ENCODE data around the gene HPD.
A peak's percentile ranks its signal among the peaks of the same experiment; 100 is the strongest.
"Not testable (repeated sequence)": the region's sequence is repeated elsewhere in the genome, so short reads cannot be mapped to it uniquely, and the experiment has no call there.

HPD gene

DNA sequence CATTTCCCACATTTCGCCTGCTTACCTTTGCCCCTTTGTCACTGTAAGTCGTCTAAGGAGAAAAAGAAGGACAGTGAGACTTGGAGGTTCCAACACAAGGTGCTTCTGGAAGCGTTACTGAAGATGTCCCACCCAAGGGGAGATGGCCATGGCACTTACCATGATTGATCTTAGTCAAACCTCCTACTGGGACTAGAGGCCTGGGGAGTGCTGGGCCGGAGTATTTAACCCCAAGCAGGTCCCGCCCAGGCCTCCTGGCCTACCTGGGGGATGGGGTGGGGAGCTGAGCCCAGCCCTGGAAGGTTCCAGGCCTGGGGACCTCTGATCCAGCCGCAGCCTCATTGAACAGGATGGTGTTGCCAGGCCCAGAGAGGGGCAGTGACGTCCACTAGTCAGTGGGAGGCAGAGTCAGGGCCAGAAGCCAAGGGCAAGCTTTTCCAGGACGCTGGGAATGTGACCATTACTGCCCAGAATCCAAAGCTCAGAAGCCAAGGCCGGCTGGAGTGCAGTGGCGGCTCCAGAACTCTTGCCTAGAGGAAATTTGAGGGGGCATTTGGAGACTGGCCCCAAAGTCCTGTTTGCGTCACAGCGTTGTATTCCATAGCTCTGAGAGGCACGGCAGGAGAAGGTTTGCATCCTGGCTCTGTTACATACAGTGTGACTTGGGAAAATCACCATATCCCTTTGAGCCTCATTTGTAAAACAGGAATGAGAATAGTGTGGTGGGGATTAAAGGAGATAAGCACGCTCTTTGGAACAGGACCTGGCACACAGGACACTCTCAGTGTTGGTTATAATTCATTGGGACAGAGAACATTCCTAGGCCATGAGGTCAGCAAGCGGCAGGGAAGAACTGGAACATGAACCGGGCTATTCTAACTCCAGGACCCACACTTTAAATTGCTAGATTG lies at the start of gene HPD:
TSS of gene HPD (minus strand) at position 198 of the 911 bp plus-strand sequence. CDS start at position 162, 36 bp downstream.
- no peak for DNase-seq

DNA sequence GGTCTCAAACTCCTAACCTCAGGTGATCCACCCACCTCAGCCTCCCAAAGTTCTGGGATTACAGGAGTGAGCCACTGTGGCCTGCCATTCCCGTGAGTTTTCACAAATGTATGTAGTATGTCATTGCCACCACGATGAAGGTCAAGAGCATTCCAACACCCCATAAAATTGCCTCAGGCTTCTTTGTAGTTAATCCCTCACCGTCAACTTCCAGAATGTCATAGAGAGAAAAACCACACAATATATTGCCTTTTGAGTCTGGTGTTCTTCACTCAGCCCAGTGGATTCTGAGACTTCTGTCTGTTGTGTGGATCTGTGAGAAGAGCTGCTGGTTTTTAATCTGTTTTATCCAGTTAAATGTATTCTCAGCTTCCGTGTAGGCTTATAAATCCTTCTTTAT lies 47.1 kb upstream of the HPD start:
- DNase-seq = no peak

DNA sequence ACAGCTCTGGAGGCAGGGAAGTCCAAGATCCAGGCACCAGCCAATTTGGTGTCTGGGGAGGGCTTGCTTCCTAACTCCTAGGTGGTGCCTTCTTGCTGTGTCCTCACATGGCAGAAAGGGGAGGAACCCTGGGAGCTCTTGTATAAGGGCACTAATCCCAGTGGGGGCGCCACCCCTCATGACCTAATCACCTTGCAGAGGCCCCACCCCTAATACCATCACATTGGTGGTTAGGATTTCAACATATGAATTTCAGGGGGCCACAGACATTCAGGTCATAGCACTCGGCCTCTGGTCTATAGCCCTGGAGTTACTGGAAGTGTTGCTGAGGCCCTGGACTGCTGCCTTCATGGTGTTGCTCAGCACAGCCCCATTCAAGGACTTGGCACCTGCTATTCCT lies 44.5 kb upstream of the HPD start:
- DNase-seq = no peak

DNA sequence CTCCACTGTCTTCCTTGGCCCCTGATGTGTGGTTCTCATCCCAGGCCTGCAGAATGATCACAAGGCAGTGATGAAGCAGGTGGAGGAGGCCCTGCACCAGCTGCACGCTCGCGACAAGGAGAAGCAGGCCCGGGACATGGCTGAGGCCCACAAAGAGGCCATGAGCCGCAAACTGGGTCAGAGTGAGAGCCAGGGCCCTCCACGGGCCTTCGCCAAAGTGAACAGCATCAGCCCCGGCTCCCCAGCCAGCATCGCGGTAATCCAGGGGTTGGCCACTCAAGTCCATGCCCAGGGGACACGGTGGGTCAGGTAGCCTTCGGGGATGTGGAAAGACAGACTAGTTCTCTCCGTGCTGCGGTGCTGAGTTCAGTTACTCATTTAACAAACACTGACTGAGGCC lies 40.9 kb upstream of the HPD start:
- no peak for DNase-seq

DNA sequence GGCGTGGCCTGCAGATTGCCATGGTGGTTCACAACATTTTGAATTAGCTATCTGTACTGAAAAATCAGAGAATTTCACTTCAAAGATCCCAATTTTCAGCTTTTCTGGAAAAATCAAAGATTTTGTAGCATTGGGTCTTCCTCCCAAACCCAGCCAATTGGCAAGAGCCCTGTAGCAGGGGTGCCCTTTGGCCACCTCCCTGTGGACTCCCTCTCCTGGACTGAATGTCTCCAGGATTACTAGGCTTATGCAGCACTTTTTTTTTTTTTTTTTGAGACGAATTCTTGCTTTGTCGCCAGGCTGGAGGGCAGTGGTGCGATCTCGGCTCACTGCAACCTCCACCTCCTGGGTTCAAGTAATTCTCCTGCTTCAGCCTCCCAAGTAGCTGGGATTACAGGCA lies 39.6 kb upstream of the HPD start:
- no peak for DNase-seq

DNA sequence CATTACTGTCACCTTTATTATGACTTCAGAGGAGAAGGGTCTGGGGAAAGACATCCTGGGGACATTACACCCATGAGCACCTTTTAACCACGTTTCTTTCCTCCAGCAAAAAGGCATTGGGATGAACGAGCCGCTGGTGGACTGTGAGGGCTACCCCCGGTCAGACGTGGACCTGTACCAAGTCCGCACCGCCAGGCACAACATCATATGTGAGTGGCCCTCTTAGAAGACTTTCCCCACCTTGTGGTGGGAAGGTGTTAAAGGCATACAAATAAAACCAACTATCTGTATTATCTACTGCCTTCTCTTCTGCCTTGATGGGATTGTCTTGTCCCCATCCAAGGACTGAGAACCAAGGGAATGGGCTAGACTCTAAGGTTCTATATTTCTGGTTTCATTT lies 36.0 kb upstream of the HPD start:
- no peak for DNase-seq

DNA sequence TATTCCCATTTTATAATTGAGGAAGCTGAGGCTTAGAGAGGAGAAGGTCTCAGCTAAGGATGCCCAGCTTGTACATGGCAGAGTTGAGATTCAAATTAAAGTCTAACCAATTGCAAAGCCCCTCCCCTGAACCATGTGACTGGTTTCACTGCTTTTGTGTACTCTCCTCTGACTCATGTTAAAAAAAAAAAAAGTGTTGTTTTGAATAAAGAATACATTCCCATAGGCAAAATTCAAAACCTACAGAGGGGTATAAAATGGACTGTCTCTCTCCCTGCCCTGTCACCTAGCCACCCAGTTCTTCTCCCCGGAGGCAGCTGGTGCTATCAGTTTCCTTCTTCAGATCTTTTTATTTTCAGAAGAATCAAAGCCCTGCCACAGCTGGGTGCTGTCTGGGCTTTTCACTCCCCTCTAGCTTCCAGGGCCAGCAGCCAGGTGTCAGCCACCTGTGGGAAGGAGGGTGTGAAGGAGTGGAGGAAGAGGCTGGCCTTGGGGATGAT lies 35.4 kb upstream of the HPD start:
- no peak for DNase-seq

DNA sequence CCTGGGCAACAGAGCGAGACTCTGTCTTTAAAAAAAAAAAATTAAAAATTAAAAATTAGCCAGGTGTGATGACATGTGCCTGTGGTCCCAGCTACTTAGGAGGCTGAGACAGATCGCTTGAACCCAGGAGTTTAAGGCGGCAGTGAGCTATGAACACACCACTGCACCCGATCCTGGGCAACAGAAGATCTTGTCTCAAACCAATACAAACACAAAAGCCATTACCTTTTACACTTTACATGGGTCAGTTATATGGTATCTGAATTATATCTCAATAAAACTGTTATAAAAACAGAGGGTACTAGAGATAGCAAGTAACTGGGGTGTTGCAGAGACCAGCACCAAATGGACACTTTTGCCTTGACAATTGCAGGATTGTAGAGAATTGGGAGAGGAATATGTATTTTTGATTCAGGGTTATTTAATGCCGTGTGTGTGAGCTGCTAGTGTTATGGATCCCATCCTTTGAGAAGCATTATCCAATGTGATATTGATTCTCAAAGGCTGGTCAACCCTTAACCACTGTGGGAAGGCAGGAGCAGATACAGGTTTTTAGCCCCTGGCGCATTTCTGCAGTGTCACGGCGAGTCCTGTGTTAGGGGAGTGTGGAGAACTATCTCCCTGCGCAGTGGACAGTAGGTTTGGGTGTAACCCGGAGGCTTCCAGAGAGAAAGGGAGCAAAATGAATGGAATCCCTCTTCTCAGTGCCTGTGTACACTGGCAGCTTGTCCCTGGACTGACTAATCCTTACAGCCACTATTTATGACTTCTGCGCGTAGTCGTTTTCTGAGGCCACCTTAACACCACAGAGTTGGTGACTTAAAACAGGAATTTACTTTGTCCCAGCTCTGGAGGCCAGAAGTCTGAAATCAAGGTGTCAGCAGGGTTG lies 34.3 kb upstream of the HPD start:
- no peak for DNase-seq

DNA sequence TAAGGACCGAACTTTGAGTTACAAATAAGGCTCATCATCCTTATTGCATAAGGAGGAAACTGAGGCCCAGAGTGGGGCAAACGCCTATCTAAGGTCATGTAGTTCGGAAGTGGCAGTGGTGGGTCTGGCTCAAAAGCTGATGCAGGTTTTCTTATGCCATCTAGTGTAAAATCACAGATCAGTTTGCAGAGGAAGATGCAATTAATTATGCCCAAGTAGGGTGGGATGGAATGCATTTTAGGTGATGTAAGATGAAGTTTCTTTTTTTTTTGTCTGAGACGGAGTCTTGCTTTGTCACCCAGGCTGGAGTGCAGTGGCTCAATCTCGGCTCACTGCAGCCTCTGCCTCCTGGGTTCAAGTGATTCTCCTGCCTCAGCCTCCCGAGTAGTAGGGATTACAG lies 31.0 kb upstream of the HPD start:
- not testable (repeated sequence) for DNase-seq

DNA sequence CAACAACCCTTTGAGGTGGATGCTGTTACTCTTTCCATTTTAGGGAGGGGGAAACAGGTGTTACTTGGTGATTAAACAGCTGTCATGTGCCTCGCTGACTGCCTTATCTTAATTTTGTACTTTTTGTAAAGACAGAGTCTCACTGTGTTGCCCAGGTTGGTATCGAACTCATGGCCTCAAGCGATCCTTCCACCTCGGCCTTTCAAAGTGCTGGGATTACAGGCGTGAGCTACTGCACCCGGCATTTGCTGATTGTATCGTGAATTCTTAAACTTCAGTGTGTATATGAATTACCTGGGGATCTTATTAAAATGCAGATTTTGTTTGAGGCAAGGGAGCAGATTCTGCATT lies 30.6 kb upstream of the HPD start:
- DNase-seq = no peak

DNA sequence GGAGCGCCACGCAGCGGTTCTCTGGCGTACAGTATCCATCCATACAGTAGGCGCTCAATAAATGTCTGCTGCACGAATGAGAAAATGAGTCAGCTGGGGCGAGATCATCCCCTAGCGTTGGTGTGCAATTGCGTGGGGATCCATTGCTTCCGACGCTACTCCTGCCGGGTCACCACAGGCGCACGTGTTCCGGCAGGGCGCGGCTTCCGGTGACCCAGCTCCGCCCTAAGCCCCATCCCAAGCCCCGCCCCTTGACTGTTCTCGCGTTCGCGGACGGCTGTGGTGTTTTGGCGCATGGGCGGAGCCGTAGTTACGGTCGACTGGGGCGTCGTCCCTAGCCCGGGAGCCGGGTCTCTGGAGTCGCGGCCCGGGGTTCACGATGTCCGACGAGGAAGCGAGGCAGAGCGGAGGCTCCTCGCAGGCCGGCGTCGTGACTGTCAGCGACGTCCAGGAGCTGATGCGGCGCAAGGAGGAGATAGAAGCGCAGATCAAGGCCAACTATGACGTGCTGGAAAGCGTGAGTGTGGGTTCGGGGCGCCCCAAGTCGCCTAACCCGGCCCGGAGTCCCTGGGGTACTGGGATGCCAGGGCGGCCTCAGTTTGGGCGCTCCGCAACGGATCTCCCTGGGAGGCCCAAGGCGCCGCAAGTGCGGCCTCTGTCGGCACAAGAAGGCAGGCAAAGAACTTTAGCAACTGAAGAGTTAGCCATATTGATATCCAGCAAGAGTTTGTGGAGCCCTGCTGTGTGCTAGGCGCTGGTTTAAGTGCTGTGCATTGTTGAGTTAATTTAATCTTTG lies 30.0 kb upstream of the HPD start, which contains the start of gene PSMD9:
TSS of gene PSMD9 (plus strand) at position 313 of the 796 bp plus-strand sequence. CDS start at position 380, 67 bp downstream.
- DNase-seq = peak; percentile 96

DNA sequence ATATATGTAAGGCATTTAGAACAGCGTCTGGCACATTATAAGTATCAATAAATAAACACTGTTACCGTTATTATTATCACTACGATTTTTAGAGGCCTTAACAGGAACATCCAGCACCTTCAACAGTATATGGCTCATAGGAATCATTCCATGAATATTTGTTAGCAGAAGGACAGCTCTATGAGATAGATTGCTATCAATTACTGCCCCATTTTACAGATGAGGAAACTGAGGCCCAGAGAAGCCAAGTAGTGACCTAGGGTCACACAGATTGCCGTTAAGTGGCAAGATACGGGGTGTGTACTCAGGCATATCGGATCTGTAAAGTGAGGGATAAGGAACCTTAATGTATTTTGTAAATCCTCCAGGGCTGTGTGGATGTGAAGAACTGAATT lies 29.4 kb upstream of the HPD start:
- no peak for DNase-seq

DNA sequence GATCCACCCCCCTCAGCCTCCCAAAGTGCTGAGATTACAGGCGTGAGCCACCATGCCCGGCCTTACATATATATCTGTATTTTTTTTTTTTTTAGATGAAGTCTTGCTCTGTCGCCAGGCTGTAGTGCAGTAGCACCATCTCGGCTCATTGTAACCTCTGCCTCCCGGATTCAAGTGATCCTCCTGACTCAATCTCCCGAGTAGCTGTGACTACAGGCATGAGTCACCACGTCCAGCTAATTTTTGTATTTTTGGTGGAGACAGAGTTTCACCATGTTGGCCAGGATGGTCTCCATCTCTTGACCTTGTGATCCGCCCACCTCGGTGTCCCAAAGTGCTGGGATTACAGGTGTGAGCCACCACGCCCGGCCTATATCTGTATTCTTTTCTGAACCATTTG lies 26.5 kb upstream of the HPD start:
- not testable (repeated sequence) for DNase-seq

DNA sequence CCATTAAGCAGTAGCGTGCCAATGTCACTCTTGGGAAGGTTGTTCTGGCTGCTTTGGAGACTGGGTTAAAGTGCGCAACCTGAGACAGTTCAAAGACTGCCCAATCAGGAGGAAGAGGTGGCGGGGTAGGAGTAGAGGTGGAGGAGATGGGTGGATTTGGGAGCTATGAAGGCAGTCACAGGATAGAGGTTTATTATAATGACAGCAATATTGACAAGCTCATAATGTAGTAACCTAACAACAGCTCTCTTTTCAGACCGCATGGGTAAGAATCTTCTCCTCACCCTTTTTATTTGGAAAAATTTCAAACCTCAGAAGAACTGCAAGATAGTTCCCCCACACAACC lies 24.6 kb upstream of the HPD start:
- DNase-seq = no peak

DNA sequence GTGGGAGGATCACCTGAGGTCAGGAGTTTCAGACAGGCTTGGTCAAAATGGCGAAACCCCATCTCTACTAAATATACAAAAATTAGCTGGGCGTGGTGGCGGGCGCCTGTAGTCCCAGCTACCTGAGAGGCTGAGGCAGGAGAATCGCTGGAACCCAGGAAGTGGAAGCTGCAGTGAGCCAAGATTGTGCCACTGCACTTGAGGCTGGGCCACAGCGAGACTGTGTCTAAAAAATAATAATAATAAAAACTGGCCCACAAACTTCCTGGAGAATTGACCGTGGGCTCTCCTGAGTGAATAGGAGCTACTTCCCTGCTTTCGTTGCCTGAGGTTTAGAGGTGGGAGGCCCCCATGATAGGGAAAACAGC lies 17.4 kb upstream of the HPD start:
- DNase-seq = not testable (repeated sequence)

DNA sequence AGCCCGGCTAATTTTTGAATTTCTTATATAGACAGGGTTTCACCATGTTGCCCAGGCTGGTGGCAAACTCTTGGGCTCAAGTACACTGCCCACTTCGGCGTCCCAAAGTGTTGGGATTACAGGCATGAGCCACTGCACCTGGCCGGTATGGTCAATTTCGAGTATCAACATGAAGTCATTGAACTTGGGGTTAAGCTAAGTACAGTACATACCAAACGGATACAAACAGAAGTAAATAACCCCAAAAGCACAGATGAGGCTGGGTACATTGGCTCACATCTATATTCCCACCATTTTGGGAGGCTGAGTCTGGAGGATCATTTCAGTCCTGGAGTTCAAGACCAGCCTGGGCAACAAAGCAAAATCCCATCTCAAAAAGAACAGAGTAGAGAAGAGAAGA lies 16.9 kb upstream of the HPD start:
- no peak for DNase-seq

DNA sequence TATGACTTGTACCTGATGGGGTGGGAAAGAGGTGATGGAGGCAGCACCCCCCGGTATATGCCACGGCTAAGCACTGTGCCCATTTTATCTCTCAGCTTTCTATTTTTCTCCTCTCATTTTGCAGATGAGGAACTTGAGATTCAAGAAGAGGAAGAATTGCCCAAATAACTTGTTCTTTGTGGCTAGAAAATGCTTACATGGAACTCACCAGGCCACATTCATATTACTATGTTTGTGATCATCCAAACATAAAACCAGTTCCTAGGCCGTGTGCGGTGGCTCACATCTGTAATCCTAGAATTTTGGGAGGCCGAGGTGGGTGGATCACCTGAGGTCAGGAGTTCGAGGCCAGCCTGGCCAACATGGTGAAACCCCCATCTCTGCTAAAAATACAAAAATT lies 15.4 kb upstream of the HPD start:
- no peak for DNase-seq

DNA sequence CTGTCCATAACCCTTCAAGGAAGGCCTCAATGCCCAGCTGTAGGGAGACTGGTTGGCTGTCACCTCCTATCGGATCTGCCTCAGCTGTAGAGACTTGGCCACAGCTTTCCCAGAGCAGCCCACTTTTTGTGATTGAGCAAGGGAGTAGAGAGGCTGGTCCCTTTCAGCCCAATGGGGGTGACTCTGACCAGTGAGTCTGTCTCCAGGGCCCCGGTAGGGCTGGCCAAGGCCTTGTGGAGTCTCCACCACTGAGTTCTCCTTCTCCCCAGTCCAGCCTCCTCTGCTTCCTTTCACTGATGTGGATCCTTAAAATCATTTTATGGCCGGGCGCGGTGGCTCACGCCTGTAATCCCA lies 14.5 kb upstream of the HPD start:
- DNase-seq = no peak

DNA sequence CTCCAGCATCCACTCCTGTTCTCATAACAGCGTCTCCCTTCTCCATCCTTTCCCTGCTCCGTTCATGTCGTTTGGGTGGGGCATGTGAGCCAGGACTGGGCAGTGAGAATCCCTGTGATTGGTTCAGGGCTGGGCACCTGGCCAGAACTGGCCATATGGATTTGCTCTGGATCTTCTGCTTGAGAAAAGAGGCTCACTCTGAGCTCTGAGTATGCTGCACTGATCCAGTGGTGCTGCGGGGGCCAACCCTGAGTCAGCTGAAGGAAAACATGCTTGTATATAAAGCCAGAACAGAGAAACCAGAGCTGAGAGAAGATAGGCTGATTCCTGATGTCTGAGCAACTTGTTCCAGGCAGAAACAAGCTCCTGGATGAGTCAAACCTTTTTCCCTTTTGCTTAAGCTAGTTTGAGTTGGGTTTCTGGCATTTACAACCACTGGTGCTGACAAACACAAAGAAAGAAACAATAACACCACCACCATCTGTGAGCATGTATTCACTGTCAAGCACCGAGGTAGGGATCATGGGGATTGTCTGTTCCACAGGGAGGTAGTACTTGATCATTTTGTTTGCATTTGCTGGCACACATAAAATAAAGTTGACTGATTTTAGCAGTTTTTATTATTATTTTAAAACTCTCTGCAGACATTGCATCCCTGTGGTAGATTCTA lies 14.0 kb upstream of the HPD start:
- DNase-seq = peak; percentile 22

DNA sequence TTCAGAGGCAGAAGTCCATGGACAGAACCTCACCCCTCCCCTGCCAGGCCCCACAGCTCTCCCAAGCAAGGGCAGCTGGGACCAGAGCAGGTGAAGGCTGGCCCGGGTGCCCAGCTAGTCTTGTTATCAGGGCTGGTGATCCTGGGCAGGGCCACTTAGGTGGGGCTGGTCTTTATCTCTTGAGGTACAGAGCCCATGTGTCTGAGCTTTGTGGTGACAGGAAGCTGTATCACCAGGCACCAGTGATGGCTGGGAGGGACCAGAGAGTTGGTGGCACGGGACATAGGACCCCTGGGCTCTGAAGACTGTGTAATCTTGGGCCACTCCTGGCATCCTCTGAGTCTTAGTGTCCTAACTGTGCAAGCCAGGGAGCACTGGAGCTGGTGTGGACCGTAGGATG lies 12.8 kb upstream of the HPD start:
- no peak for DNase-seq

DNA sequence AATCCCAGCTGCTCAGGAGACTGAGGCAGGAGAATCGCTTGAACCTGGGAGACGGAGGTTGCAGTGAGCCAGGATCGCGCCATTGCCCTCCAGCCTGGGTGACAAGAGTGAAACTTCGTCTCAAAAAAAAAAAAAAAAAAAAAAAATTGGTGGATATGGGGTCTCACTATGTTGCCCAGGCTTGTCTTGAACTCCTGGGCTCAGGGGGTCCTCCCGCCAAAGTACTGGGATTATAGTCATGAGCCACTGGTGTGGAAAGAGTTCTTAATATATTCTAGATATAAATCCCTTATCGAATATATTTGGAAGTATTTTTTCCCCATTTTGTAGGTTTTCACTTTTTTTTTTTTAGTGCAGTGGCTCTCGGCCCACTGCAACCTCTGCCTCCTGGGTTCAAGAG lies 10.6 kb upstream of the HPD start:
- not testable (repeated sequence) for DNase-seq

DNA sequence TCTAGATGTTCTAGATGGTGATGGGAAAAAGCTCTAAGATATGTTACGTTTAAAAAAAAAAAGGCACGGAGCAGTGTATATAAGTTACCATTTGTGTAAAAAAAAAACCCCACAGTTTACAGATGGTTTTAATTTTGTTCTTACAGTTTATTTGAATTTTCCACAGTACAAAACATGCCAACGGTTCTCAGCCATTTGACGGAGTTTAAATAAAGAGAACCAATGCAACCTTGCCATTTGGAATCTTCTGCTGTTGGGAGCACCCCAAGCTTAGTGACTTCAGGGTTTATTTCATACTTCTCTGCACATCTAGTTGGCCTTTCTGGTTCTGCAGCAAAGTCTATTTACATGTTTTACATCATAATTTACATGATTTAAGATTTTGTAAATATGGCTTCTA lies 7.7 kb upstream of the HPD start:
- DNase-seq = no peak
